Measurements from ENCODE around the gene PALS2.
A peak's percentile ranks its signal among the peaks of the same experiment; 100 is the strongest.

PALS2 gene, protein sequence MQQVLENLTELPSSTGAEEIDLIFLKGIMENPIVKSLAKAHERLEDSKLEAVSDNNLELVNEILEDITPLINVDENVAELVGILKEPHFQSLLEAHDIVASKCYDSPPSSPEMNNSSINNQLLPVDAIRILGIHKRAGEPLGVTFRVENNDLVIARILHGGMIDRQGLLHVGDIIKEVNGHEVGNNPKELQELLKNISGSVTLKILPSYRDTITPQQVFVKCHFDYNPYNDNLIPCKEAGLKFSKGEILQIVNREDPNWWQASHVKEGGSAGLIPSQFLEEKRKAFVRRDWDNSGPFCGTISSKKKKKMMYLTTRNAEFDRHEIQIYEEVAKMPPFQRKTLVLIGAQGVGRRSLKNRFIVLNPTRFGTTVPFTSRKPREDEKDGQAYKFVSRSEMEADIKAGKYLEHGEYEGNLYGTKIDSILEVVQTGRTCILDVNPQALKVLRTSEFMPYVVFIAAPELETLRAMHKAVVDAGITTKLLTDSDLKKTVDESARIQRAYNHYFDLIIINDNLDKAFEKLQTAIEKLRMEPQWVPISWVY

DNA sequence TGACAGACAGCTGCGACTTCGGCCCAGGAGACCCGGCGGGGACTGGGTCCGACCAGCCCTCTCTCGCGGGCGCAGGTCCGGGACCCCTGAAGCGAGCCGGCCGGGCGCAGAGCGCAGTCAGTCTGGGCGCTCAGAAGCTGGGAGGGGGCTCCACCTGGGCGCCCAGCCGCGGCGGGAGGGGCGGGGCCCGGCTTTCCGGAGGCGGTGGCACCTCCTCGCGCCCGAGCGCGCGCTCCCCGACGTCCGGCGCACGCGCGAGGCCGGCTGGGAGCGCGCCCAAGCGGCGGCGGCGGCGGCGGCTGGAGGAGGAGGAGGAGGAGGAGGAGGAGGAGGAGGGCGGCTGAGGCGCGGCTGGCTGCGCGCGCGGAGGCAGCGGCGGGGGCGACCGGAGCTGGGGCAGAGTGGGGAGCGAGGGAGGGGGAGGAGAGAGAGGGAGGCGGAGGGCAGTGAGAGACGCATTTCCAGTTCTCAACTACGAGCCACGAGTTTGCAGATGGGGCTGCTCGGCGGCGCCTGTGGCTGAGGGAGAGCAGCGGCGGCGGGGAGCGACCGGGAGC lies at the start of gene PALS2:
Gene PALS2, plus strand, starts transcription at position 456 of the 557 bp plus-strand sequence. CDS start 50,216 bp downstream, outside the sequence.
- peak; percentile 87 for DNase-seq

DNA sequence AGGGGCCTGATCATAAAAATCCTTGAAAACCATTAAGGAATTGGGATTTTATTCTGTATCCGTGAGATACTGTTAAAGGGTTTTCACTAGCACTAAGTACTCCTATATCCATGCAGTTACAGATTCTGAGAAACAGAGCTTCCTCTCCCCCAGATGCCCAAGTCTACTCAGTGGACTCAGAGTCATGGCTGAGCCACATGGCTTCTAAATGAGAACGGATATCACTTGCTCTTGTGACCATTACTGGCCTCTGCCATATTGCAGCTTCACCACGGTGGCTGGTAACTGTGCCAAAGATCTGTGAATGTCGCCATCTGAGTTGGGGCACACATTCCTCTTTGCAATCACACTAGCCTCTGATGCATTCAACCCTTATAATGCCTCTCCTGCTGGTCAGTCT lies 42.0 kb upstream of the PALS2 start:
- DNase-seq = no peak

DNA sequence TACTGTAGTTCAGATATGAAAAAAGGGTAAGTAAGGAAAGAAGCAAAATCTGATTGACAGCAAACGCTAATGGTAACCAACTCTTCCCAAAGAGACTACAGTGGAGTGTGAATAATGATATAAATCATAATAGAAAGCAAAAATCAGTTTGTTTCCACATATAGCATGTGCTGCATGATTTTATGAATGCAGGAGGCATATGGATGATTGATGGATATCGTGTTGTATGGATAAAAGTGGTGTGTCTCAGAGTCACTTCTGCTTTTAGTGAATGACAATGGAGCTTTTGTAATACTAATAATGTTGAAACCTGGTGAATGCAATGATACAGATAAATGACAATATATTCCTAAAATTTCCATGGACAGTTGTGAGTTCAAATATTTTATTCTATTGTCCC lies 36.6 kb upstream of the PALS2 start:
- no peak for DNase-seq

DNA sequence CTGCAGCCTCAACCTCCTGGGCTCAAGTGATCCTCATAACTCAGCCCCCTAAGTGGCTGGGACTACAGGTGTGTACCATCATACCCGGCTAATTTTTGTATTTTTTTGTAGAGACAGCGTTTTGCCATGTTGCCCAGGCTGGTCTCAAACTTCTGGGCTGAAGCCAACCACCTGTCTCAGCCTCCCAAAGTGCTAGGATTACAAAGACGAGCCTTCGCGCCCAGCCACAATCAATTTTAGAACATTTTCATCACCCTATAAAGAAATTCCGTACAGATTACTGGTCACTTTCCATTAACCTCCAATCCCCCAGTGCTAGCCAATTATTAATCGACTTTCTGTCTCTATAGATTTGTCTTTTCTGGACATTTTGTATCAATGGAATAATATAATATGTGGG lies 32.3 kb upstream of the PALS2 start:
- no peak for DNase-seq

DNA sequence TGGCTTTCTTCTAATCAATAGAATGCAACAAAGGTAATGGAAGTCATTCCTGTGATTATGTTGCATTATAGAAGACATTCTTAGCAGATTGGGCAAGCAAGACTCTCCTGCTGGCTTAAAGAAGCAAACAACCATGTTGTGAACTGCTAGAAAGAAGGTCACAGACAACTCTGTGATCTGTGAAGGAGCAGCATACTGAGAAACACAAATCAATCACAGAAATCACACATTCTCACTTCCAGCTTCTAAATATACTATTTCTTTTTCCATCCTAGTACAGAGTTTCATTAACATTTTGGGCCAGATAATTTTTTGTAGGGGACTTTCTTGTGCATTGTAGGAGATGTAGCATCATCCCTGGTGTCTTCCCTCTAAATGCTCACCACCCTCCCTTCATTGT lies 28.0 kb upstream of the PALS2 start:
- no peak for DNase-seq

DNA sequence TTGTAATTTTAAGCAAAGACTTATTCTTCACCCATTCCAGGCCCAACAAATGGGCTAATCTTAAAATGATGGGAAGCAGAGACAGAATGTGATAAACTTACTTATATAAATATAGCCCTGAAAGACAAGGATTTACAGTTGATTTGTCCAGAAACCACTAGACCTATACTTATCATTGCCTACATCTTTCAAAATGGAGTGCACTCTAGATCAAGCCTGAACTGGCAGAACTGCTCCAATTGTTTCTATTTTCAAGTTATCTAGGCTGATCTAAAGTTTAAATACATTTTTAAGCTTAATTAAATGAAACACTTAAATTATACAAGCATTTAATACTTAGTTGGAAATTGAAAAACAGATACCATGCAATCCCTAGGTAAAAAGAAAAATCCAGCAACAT lies 24.9 kb upstream of the PALS2 start:
- no peak for DNase-seq

DNA sequence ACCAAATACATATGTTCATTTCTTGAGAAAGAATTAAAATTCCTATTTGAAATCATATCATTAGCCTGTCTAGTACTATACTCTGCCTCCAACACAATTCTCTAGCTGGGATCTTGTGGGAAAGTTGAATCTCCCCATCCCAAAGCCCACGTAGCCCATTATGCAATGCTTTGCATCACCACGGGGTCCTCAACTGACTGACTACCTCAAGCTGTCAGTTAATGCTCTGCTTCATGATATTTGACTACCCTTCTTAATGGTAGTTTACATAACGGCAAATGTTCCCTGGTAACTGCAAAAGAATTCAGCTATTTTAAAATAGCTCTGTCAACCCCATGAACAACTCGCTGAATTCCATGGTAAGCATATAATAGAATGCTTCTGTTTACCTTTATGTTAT lies 23.3 kb upstream of the PALS2 start:
- DNase-seq = no peak

DNA sequence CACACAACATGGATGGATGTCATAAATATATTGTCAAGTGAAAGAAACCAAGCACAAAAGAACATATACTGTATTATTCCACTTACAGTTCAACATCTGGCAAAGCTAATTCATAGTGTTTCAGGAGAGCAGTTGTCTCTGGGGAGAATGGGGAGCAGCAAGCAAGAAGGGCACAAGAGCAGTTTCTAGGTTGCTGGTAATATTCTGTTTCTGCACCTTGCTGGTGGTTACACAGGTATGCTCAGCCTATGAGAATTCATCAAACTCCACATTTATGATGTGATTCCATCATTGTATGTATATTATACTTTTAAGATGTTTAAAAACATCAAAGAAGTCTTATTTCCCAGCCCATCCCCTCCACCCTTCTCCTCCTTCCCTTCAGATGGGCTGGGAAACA lies 18.1 kb upstream of the PALS2 start:
- DNase-seq = no peak

DNA sequence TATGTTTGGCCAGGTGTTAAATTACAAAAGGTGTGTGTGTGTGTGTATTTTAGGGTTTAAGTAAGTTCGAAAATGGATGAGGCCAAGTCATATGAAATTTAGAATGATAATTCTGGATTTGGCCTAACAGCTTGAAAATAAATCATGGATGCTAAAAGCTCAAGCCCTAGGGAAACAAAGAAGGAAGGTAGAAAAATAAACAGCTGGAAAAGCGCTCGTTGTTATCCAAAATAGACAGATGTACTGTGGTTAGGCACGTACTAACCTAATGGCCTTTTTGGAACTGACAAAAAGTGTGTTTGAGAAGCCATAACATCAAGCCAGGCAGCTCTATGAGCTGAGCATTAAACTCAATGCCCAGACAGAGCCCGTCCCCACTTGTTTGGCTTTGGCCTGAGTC lies 17.5 kb upstream of the PALS2 start:
- DNase-seq = no peak

DNA sequence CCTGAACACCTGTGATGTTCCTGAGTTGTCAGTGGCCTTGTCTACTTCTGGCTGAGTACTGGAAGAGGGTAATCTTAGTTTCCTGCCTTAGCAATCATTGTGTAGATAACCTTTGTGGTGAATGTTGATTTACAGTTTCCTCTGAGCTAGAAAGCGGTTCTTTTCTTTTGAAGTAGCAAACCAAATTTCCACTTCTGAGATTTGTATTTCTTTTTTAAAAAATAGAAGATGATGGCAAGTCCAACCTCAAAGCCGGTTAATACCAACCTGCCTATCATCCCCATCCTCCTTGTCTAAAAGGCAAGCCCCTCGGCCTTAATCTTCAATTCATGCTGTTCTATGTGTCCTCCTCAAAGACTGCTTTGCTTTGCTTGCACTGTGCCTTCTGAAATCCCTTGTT lies 12.5 kb upstream of the PALS2 start:
- peak; percentile 7 for DNase-seq

DNA sequence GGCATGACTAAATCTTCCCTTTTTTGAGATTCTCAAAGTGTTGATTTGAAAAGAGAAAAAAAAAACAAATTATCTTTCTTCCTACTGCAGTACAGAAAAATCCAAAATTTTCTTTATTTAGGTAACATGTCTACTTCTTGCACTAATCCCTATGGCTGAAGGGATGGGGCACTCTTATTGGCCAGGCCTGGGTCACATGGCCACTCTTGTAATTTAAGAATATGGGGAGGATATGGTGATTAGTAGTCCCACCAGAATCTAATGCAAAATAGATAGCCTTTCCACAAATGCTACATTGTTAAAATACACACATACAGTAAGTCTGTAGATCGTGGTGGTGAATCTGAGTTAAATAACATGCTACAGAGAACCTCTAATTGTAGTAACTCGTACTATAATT lies 7.0 kb upstream of the PALS2 start:
- no peak for DNase-seq

DNA sequence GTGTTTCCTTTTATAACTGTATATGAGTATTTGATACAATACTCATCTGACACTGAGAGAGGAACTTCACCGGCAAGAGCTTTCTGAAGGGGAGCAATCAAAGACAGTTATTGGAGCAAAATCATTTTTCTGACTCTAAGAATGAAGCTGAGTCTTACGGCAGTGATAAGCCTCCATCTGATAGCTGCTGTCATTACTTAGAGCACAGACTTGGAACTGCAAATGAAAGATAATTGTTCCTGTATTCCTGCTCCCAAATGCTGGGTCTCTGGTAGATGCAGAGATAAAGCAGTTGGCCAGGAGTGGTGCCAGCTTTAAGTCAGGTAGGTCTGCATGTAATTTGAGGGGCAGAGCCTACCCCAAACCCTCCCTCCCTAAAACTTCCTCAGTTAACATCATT lies 2.3 kb upstream of the PALS2 start:
- no peak for DNase-seq

DNA sequence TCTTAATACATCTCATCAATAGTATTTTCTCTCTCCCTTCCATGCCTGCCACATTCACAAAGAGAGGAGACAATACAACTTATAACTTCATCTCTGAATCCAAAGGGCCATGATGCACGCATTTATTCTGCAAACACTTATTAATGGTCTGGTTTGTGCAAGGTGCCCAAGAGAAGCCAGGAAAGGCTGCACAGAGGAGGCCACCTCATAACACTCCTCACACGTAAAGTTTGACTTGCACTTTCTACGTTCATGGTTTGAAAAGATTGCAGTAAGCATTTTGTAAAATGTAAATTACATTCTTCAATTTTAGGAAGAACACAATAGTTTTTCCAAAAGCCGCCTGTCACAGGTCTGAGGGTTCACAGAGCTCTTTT lies 1.2 kb upstream of the PALS2 start:
- DNase-seq = no peak

DNA sequence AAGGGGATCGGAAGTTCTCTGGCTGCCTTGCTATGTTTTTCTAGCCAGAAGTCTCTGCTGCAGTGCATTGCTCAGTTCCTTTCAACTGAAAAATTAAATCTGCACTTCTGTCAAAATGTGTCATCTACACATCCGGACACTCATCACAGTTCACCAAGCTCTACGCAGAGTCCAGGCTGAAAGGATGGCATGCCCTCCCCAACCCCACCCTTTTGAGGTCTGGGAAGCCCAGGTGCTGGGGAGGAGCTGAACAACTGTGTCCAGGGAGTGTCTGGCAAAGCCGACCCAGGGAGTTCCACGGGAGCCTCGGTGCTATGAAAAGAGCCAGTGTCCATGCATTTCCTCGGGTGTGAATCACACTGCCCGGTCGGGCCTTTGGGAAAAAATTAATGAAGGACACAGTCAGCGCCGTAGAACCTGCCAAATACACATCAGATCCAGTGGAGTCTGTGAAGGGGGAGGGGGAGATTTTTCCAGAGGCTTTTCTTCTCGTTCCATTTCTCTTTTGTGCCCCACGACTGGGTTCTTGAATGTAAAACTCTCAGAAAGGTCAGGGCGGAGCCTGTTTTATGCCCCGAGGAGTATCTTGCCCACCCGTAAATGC lies 757 bp upstream of the PALS2 start:
- DNase-seq = peak; percentile 25

DNA sequence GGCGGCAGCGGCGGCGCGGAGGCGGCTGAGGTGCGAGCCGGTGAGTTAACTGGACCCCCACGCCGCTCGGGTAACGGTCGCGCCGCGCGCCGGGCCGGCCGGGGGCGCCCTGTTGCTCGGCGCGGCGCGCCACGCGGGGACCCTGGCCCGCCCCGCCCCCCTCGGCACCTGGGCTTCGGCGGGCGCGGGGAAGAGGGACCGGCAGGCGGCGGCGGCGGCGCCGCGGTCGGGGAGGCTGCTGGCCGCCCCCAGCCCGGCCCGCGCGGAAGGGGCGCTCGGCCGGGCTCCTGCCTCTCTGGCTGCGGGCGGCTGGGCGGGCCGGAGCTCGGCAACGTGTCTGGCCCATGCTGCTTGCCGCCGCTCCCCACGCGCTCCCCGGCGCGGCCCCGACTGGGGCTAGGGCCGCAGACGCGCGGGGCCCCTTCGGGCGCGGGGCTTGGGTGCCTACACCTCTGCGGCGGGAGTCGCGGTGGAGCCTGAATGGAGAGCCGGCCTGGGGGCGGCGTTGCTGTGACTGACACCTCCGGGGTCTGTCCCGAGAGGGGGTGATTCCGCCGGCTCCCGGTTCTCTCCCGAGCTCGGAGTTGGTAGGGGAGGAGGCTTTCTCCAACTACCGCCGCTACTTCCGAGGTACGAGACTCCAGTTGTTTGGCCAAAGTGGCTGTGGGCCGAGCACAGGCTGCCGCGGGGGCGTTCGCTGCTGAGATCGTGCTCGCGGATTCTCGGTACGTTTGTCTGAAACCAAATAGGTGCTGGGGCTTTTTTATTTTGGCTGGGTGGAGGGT lies 494 bp downstream of the PALS2 start:
- peak; percentile 35 for DNase-seq

DNA sequence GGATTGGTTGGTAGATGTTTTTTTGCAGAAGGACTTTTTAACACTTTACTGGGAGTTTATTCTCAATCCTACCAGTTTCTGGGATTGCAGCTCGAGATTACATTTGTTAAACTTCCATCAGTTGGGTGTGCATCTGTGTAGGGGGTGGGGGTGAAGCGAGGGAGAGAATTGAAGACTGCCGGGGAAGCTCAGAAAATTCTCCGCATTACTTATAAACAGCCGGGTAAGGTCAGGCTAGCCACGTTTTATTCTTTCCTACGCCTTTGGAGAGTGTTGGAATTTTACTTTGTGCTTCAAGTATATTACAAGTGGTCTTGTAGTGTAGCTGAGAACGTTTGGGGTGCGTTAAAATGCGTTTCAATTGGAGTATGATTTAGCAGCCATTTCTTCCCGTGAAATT lies 1.1 kb downstream of the PALS2 start:
- DNase-seq = no peak

DNA sequence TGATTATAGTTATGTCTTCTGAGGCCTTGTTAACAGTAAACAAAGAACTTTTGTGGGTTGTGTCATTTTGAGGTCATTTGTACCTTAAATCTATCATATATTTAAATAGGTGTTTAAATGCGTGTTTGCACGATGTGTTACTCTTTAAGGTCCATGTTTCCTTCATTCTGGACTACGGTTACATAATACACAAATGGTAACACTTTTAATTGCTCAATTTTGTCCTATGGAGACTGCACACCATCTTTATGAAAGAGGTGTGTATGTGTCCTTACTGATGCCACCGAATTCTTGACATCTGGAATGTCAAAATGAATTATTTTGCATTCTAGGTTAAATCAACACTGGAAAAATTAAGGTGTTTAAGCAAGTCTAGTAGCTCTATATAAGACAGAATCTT lies 1.7 kb downstream of the PALS2 start:
- no peak for DNase-seq

DNA sequence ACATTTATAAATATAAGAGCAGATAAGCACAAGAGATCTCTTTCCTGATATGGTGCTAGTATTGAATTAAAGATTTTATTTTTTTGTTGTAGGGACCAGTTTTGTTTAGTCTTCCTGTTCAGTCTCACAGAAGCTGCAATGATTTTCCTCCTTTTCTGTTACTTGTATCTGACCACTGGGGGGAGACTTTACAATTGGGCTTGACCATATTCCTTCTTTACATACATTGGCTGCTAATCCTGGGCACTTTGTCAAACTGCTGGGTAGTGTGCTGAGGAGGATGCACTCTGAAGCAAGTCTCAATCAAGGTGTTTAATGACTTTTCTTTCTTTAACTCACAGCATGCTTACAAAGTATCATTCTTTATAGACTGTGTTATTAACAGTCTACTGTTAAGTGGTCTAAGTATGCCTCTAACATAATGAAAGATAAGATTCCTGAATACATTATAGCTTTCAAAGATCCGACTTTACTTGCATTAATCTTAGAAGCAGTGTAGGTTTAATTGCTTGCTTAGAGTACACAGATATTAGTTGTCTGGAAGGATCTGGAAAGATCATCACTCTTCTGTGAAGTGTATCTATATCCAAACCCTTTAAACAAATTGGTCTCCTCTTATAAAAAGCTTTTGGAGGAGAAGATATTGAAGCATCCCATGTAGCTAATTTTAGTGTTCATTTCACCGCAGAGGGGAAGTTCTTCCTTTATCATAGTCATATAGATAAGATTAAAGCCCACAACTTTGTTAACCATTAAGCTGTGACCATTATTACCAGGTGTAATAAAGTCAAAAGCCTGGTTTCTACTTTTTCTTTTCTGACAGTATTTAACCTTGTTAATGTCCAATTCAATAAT lies 3.1 kb downstream of the PALS2 start:
- DNase-seq = peak; percentile 49

DNA sequence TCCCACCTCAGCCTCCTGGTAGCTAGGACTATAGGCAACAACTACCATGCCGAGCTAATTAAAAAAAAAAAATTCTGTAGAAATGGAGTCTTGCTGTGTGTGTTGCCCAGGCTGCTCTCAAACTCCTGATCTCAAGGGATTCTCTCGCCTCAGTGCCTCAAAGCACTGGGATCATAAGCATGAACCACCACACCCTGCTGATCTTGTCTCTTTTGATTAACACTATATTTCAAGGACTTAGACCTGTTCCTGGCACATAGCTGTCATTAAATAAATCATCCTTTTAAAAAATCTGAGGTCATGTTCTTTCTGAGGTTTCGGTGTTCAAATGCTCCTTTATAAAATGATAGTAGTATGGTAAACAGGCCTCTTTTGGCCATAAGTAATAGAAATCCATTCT lies 4.8 kb downstream of the PALS2 start:
- no peak for DNase-seq

DNA sequence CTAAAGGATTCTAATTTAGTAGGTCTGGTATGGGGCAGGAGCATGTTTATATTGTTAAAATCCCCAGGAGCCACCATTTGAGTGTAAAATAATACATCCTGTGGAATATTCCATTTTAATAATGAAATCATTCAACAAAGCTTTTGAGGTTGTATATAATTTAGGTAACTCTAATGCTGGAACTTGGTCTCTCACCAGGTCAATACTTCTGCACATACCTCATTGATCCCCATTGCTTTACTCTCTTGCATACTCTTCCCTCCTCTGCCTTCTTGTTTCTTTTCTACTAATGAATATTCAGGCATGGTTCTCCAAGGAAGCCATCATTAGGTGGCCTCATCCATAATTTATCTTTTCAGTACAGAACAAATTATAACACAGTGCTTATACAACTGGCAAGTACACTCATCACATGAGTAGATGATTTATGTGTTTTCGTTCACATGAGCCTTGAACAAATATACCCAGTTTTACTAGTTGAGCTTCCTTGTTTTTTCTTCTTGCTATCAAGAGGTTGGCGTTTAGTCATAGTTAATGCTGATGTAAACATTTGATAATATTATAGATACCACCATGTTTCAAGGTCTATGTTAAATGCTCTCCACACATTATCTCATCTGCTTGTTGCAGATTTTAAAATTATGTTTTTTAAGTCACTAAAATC lies 7.2 kb downstream of the PALS2 start:
- no peak for DNase-seq

DNA sequence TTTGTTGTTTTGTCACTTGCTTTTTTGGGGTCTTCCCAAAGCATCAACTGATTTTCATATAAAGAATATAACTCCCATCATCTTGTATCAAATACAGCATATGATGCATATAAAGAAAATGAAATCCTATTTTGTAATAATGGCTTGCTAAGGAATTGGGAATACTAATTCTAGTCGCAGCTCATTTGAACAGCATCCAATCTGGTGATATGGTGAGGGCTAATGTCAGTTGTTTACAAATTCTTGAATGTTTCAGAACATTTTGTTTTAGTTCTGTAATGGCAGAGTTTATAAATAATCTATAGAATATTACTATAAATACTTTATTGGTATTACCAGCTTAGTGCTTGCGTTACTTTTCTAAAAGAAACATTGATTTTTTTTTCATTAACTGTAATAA lies 8.9 kb downstream of the PALS2 start:
- DNase-seq = no peak

DNA sequence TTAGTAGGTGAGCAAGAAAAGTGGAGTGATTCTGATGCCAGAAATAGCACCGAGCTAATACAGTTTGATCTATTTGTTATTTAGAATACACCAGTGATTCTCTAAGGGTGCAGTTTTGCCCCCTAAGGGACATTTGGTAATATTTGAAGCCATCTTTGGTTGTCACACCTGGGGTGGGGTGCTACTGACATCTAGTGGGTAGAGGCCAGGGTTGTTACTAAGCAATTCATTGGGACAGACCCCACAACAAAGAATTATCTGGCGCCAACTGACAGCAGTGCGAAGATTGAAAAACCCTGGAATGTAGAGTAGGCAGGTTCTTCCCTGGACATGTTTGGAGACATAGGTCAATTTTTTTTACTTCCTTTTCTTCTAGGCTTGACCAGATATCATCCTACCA lies 14.6 kb downstream of the PALS2 start:
- peak; percentile 70 for DNase-seq
